GM23338 (cell line): Measurements from ENCODE around the gene CIAPIN1. TPM values are rescaled to one million over a fixed set of nuclear protein-coding genes. Genes with fewer than 3 reads are reported as not detected.

Experiments
- ATAC-seq: fragments of 200-7000 bp; cut with Tn5 transposase; 3 replicates; pipeline ENCODE4 v1.9.1; 2020
- DNase-seq: peaks from one replicate; pipeline ENCODE4 v3.0.0-alpha.2; 2015; ENCODE audit warnings: low spot score
- H2AFZ ChIP-seq: fragments of 200-600 bp; sonication (generic); 2 replicates; pipeline ENCODE4 v1.8.0; 2016; ENCODE audit warnings: antibody characterized with exemption, mild to moderate bottlenecking, moderate library complexity
- H3F3A ChIP-seq: fragments of 200-600 bp; sonication (generic); replicated peaks from 2 replicates; pipeline ENCODE4 v1.8.0; 2017; ENCODE audit warnings: antibody characterized with exemption, mixed run types, low read depth
- H3K27ac ChIP-seq: fragments of 200-600 bp; sonication (generic); 2 replicates; pipeline ENCODE4 v1.6.1; 2016; ENCODE audit warnings: low read depth
- H3K27me3 ChIP-seq: fragments of 200-600 bp; sonication (generic); 2 replicates; pipeline ENCODE4 v1.8.0; 2016; ENCODE audit warnings: mild to moderate bottlenecking, mixed run types, moderate library complexity; ENCODE audit not compliant: insufficient read depth
- H3K36me3 ChIP-seq: fragments of 200-600 bp; sonication (generic); 2 replicates; pipeline ENCODE4 v1.8.0; 2016; ENCODE audit warnings: mild to moderate bottlenecking; ENCODE audit not compliant: insufficient read depth
- H3K4me1 ChIP-seq: fragments of 200-600 bp; sonication (generic); 2 replicates; pipeline ENCODE4 v1.8.0; 2016; ENCODE audit warnings: mild to moderate bottlenecking, moderate library complexity; ENCODE audit not compliant: insufficient read depth
- H3K4me2 ChIP-seq: fragments of 200-600 bp; sonication (generic); 2 replicates; pipeline ENCODE4 v1.7.1; 2017; ENCODE audit warnings: mixed run types
- H3K4me3 ChIP-seq: fragments of 200-600 bp; sonication (generic); 2 replicates; pipeline ENCODE4 v1.6.1; 2016; ENCODE audit warnings: mixed run types
- H3K79me2 ChIP-seq: fragments of 200-600 bp; sonication (generic); replicated peaks from 2 replicates; pipeline ENCODE4 v1.8.0; 2017; ENCODE audit warnings: mild to moderate bottlenecking; ENCODE audit not compliant: insufficient read depth
- H3K9me2 ChIP-seq: fragments of 200-600 bp; sonication (generic); 2 replicates; pipeline ENCODE4 v1.8.0; 2017; ENCODE audit not compliant: insufficient read depth
- H4K20me1 ChIP-seq: fragments of 200-600 bp; sonication (generic); replicated peaks from 2 replicates; pipeline ENCODE4 v1.8.0; 2017; ENCODE audit warnings: mild to moderate bottlenecking; ENCODE audit not compliant: insufficient read depth
- H3K27ac Mint-ChIP-seq: 2 replicates; pipeline ENCODE4 v1.8.0; 2020; ENCODE audit warnings: inconsistent platforms, mild to moderate bottlenecking, moderate library complexity, mixed read lengths
- H3K27me3 Mint-ChIP-seq: 3 replicates; pipeline ENCODE4 v1.8.0; 2022; ENCODE audit warnings: low read depth, mild to moderate bottlenecking, moderate library complexity, mixed read lengths, inconsistent platforms; ENCODE audit not compliant: insufficient read depth, poor library complexity
- H3K36me3 Mint-ChIP-seq: 3 replicates; pipeline ENCODE4 v1.8.0; 2021; ENCODE audit warnings: low read depth, mild to moderate bottlenecking, inconsistent platforms, moderate library complexity, mixed read lengths
- H3K4me1 Mint-ChIP-seq: 3 replicates; pipeline ENCODE4 v1.8.0; 2020; ENCODE audit warnings: mild to moderate bottlenecking, inconsistent platforms, mixed read lengths
- H3K4me3 Mint-ChIP-seq: 3 replicates; pipeline ENCODE4 v1.8.0; 2021; ENCODE audit warnings: moderate library complexity, mild to moderate bottlenecking, inconsistent platforms, mixed read lengths
- H3K9me3 Mint-ChIP-seq: 3 replicates; pipeline ENCODE4 v1.8.0; 2020; ENCODE audit warnings: moderate library complexity, mild to moderate bottlenecking, inconsistent platforms, mixed read lengths
- NANOG ChIP-seq: IDR thresholded peaks from 2 replicates; pipeline ENCODE4 v1.6.1; 2016; ENCODE audit warnings: antibody characterized with exemption, borderline replicate concordance
- POLR2AphosphoS5 ChIP-seq: IDR thresholded peaks from 2 replicates; pipeline ENCODE4 v1.6.1; 2016; ENCODE audit warnings: antibody characterized with exemption, low read depth
- REST ChIP-seq: IDR thresholded peaks from one replicate; pipeline ENCODE4 v1.6.1; 2018; ENCODE audit warnings: antibody characterized with exemption; ENCODE audit not compliant: unreplicated experiment
- STAT1 ChIP-seq: IDR thresholded peaks from one replicate; pipeline ENCODE4 v1.6.1; 2016; ENCODE audit warnings: antibody characterized with exemption; ENCODE audit not compliant: unreplicated experiment
- polyA plus RNA-seq: library from polyadenylated mRNA; unstranded; fragments of >200 nt; fragmentation: Nextera tagmentation; extraction: Ambion mirVana; gene quantifications from 2 replicates; pipeline ENCODE4 v1.2.1, GENCODE V29; 2016
- total RNA-seq: library from RNA; depleted of rRNA; stranded (reverse); fragments of >200 nt; shearing (Covaris generic); gene quantifications from 2 replicates; pipeline ENCODE4 v1.2.3, GENCODE V29; 2014
- TF ChIP-seq, protein P1 (sequence below): fragments of 250-450 bp; sonication (Bioruptor Pico); IDR thresholded peaks from 2 replicates; pipeline ENCODE4 v1.5.0; 2020; ENCODE audit warnings: mild to moderate bottlenecking, moderate library complexity

The CIAPIN1 gene
- total and polyA plus RNA-seq, 2 experiments from 2014 or later, result 36.5 to 75.4 TPM

DNA sequence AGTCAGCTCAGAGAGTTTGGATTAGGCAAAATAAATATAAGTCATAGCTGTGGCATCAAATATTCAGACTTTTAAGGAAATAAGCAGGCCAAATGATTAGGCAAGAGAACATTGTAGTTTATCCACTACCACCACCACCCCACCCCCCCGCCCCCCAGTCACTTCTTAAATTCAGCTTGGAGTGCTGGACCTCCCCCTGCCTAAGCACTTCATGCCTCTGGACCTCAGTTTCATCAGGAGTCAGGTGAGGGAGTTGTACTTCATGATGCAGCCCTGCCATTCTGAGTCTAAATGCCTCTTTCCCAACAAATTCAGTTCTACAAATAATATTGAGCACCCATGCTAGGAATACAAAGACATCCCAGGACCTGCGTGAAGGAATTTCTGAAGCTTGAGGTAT is 17.3 kb upstream of the CIAPIN1 start (continued):
- TF ChIP-seq, protein P1, sequence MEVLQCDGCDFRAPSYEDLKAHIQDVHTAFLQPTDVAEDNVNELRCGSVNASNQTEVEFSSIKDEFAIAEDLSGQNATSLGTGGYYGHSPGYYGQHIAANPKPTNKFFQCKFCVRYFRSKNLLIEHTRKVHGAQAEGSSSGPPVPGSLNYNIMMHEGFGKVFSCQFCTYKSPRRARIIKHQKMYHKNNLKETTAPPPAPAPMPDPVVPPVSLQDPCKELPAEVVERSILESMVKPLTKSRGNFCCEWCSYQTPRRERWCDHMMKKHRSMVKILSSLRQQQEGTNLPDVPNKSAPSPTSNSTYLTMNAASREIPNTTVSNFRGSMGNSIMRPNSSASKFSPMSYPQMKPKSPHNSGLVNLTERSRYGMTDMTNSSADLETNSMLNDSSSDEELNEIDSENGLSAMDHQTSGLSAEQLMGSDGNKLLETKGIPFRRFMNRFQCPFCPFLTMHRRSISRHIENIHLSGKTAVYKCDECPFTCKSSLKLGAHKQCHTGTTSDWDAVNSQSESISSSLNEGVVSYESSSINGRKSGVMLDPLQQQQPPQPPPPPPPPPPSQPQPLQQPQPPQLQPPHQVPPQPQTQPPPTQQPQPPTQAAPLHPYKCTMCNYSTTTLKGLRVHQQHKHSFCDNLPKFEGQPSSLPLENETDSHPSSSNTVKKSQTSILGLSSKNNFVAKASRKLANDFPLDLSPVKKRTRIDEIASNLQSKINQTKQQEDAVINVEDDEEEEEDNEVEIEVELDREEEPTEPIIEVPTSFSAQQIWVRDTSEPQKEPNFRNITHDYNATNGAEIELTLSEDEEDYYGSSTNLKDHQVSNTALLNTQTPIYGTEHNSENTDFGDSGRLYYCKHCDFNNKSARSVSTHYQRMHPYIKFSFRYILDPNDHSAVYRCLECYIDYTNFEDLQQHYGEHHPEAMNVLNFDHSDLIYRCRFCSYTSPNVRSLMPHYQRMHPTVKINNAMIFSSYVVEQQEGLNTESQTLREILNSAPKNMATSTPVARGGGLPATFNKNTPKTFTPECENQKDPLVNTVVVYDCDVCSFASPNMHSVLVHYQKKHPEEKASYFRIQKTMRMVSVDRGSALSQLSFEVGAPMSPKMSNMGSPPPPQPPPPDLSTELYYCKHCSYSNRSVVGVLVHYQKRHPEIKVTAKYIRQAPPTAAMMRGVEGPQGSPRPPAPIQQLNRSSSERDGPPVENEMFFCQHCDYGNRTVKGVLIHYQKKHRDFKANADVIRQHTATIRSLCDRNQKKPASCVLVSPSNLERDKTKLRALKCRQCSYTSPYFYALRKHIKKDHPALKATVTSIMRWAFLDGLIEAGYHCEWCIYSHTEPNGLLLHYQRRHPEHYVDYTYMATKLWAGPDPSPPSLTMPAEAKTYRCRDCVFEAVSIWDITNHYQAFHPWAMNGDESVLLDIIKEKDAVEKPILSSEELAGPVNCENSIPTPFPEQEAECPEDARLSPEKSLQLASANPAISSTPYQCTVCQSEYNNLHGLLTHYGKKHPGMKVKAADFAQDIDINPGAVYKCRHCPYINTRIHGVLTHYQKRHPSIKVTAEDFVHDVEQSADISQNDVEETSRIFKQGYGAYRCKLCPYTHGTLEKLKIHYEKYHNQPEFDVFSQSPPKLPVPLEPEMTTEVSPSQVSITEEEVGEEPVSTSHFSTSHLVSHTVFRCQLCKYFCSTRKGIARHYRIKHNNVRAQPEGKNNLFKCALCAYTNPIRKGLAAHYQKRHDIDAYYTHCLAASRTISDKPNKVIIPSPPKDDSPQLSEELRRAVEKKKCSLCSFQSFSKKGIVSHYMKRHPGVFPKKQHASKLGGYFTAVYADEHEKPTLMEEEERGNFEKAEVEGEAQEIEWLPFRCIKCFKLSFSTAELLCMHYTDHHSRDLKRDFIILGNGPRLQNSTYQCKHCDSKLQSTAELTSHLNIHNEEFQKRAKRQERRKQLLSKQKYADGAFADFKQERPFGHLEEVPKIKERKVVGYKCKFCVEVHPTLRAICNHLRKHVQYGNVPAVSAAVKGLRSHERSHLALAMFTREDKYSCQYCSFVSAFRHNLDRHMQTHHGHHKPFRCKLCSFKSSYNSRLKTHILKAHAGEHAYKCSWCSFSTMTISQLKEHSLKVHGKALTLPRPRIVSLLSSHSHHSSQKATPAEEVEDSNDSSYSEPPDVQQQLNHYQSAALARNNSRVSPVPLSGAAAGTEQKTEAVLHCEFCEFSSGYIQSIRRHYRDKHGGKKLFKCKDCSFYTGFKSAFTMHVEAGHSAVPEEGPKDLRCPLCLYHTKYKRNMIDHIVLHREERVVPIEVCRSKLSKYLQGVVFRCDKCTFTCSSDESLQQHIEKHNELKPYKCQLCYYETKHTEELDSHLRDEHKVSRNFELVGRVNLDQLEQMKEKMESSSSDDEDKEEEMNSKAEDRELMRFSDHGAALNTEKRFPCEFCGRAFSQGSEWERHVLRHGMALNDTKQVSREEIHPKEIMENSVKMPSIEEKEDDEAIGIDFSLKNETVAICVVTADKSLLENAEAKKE (CRISPR knock-in tag), result no peak
- TF ChIP-seq NANOG (no peak), STAT1 (no peak), REST (no peak)

DNA sequence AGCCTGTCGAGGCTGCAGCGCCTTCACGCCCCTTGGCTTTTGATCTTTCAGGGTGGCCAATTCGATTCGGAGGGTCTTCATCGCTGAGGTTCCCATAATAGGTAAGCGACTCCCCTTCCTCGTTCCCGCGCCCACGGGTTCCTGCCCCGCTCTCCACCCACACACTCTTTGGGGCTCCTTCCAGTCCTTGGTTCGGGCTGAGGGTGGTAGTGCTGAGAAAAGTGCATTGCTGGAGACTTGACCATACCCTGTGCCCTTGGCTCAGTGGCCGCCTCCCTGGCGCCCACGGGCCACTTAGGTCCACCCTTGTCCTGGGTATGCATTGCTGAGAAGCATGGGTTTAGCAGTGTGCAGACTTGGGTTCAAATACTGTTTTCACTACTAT is 15.8 kb upstream of the CIAPIN1 start:
- peaks cover 33% of the 10 kb centered on the region for H3K79me2 ChIP-seq
- H2AFZ ChIP-seq, result 0 out of 2 replicates have a peak overlapping the region, but pooled peaks have one; percentile 63
- Mint-ChIP-seq H3K27me3 (peaks cover 3% of the 10 kb centered on the region), H3K36me3 (peaks cover 45% of the 10 kb centered on the region), H3K4me1 (peaks cover 8% of the 10 kb centered on the region; the same call in 2 of the 3 replicates), H3K4me3 (peak overlapping the region; percentile 98), H3K9me3 (no peaks in the 10 kb centered on the region), H3K27ac (peak overlapping the region; percentile 94)
- DNase-seq (no peak), ATAC-seq (peak; percentile 61)
- H3F3A ChIP-seq, result no peaks in the 10 kb centered on the region; the same call in 1 of the 2 replicates
- no peaks in the 10 kb centered on the region for H3K9me2 ChIP-seq
- peaks cover 35% of the 10 kb centered on the region for H3K36me3 ChIP-seq
- no peaks in the 10 kb centered on the region for H3K27me3 ChIP-seq
- H3K4me3 ChIP-seq, result peak overlapping the region; percentile 98
- peak overlapping the region; percentile 96 for H3K4me2 ChIP-seq
- H3K4me1 ChIP-seq, result peaks cover 9% of the 10 kb centered on the region; the same call in 1 of the 2 replicates
- H3K27ac ChIP-seq, result no peak overlapping the region
- H4K20me1 ChIP-seq, result peaks cover 8% of the 10 kb centered on the region
- TF ChIP-seq POLR2AphosphoS5 (no peak), STAT1 (no peak)
- TF ChIP-seq, protein P1 (CRISPR knock-in tag), result no peak
